Activated CD4-positive, alpha-beta memory T cell treated with anti-CD3 and anti-CD28 coated beads, Interleukin-2, amount 10 ng/mL, durations not matched to agents 7 days and 5 days (primary cell): ENCODE data around the gene CHRNB1. TPM values are rescaled to one million over a fixed set of nuclear protein-coding genes. Genes with fewer than 3 reads are reported as not detected.

Experiments used
- CTCF ChIA-PET: fragments of 350-600 bp; sonication (Branson Sonifier 250); formaldehyde crosslinking; loops from one replicate; lab custom pipeline; 2021; ENCODE audit warnings: antibody characterized with exemption, inconsistent platforms; lab: Charles Lee
- POLR2A ChIA-PET: fragments of 350-600 bp; sonication (Branson Sonifier 250); formaldehyde crosslinking; loops from one replicate; lab custom pipeline; 2021; ENCODE audit warnings: antibody characterized with exemption; lab: Charles Lee
- DNase-seq: peaks from one replicate; pipeline ENCODE4 v3.0.0-alpha.2; 2020
- H3K27ac Mint-ChIP-seq: one replicate; pipeline ENCODE4 v1.8.0; 2021; ENCODE audit warnings: mild to moderate bottlenecking, mixed read lengths
- H3K27me3 Mint-ChIP-seq: one replicate; pipeline ENCODE4 v1.8.0; 2021; ENCODE audit warnings: mixed read lengths
- H3K36me3 Mint-ChIP-seq: one replicate; pipeline ENCODE4 v1.8.0; 2021; ENCODE audit warnings: low read depth, mixed read lengths
- H3K4me1 Mint-ChIP-seq: one replicate; pipeline ENCODE4 v1.8.0; 2021; ENCODE audit warnings: mixed read lengths
- H3K4me3 Mint-ChIP-seq: one replicate; pipeline ENCODE4 v1.8.0; 2021; ENCODE audit warnings: mild to moderate bottlenecking, mixed read lengths
- H3K9me3 Mint-ChIP-seq: one replicate; pipeline ENCODE4 v1.8.0; 2021; ENCODE audit warnings: mixed read lengths
- total RNA-seq, 2 experiments: library from RNA; stranded (reverse); gene quantifications; one replicate each; pipeline ENCODE4 v1.2.3, GENCODE V29; 2021

CHRNB1 gene
- total RNA-seq, 2 experiments from 2014 or later: 13.0 to 14.6 TPM

DNA sequence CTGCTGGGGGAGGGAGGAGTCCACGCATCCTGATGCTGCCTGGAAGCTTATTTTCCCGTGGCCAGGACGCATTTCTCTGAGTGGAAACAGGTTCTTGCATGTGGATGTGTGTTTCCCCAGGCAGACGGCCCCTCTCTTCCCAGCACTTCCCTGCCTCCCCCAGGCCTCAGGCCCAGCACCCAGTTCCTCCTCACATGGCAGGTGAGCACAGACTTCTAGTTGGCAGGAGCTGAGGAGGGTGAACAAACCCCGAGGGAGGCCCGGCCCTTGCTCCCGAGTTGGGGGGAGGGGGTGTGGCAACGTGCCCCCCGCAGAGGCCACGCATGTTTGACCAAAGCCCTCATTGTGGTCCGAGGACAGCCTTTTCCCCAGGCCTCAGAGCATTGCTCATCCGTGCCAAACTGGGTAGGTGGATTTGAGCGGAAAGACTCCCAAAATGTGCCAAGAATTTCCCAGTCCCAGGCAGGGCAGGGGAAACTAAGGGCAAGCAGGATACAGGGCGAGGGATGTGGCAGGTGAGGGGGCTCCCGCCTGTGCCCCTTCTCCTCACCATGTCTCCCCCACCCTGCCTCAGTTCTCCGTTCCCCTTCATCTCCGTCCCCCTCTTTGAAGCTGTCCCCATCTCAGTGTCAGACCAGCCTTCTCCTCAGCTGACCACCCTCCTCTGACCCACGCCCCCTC, 26.2 kb upstream of the CHRNB1 start:
- H3K27me3 Mint-ChIP-seq: no peaks in the 10 kb centered on the region

DNA sequence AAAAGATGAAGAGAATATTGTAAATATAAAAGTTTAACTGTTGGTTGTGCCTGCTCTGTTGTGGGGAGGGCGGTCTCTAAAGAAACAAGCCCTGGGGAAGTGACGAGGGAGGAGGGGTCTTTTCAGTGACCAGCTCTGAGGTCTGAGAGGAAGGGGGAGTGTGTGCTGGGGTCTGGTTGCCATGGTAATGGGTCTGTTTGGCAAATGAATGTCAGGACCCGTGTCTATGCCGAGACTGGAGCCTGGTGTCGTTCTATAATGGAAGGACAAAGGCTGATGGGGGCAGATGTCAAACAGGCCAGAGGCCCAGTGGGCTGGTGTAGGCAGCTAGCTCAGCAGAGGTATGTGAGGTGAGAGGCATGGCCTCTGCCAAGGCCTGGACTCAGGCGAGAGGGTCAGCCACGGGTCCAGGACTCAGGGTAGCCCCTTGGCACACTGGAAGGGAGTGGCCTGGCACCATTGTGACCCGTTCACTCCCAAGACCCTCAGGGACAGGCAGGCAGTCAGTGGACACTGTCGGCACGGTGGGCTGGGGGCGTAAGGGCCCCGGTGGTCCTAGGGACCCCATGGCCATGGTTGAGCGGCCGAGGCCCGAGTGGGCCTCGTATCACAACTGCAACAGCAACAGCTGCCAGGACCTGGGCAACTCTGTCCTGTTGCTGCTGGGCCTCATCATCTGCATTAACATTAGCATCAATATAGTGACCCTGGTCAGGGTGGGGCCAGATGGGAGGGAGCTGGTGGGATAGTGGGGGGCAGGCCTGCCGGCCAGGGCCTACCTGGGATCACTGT, 24.8 kb upstream of the CHRNB1 start, which contains the start of gene SPEM1:
Gene SPEM1 (plus strand): TSS at position 506 of the 792 bp plus-strand sequence. CDS start 61 bp downstream, at position 567.
- CTCF ChIA-PET: interaction anchor here (0.6 to 1.9 kb wide), 4 partner anchors 16 to 214 kb away, joined by 3 to 6 read pairs (median 4); partner anchors contain the start of gene TMEM256

More for the DNA sequence above, 26.2 kb upstream of the CHRNB1 start:
- ChIA-PET CTCF (no interaction called here), POLR2A (interaction anchor here (0.9 kb wide), 1 partner anchor 18 kb away, joined by 3 read pairs; no protein-coding TSS in a partner anchor)
- Mint-ChIP-seq H3K36me3 (no peaks in the 10 kb centered on the region), H3K27ac (no peak overlapping the region), H3K4me3 (no peak overlapping the region), H3K9me3 (no peaks in the 10 kb centered on the region), H3K4me1 (no peaks in the 10 kb centered on the region)
- no peak for DNase-seq

DNA sequence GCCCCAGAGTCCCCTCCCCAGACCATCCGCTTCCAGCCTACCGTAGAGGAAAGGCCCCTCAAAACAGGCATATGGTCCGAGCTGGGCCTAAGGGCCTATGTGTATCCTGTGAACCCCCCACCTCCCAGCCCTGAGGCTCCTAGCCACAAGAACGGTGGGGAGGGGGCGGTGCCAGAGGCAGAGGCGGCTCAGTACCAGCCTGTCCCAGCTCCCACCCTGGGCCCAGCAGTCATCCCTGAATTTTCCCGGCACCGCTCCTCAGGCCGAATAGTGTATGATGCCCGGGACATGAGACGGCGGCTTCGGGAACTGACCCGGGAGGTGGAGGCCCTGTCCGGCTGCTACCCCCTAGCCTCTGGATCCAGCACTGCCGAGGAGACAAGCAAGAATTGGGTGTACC, 23.7 kb upstream of the CHRNB1 start:
- H3K9me3 Mint-ChIP-seq: no peaks in the 10 kb centered on the region

More for the DNA sequence above, 24.8 kb upstream of the CHRNB1 start, which contains the start of gene SPEM1:
- DNase-seq: no peak
- no peak within 1 kb of the TSS for H3K4me3 Mint-ChIP-seq
- no peaks in the 10 kb centered on the region for H3K36me3 Mint-ChIP-seq
- POLR2A ChIA-PET: interaction anchor here (0.9 to 1.3 kb wide), 3 partner anchors 16 to 63 kb away, joined by 3 to 9 read pairs (median 3); partner anchors contain the start of gene TMEM256
- H3K27ac Mint-ChIP-seq: no peak within 1 kb of the TSS
- no peaks in the 10 kb centered on the region for H3K9me3 Mint-ChIP-seq
- peaks cover 1% of the 10 kb centered on the region for H3K27me3 Mint-ChIP-seq
- H3K4me1 Mint-ChIP-seq: no peaks in the 10 kb centered on the region

DNA sequence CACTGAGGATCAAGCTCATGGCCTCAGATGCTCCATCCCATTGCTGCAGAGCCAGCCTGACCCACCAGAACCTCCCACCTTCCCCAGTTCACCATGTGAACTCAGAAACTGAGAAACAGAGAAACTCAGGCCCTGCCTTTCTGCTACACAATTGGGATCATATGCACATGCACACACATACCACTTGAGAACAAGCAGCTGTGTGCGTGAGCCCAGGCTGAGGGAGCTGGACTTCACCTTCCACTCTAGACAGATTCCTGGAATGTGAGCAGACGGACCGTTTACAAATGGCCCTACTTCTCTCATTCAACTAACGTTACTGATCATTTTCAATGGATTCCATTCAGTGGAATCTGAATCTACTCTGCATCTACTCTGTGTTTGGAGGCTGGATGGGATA, 21.2 kb upstream of the CHRNB1 start:
- Mint-ChIP-seq H3K27ac (no peak overlapping the region), H3K36me3 (no peaks in the 10 kb centered on the region), H3K4me3 (no peak overlapping the region), H3K27me3 (peaks cover 1% of the 10 kb centered on the region), H3K4me1 (no peaks in the 10 kb centered on the region), H3K9me3 (no peaks in the 10 kb centered on the region)
- POLR2A ChIA-PET: interaction anchor here (1.4 kb wide), 1 partner anchor 31 kb away, joined by 3 read pairs; no protein-coding TSS in a partner anchor
- CTCF ChIA-PET: interaction anchor here (1.4 to 1.8 kb wide), 2 partner anchors 8 to 13 kb away, joined by 4 to 5 read pairs; no protein-coding TSS in a partner anchor
- no peak for DNase-seq

More for the DNA sequence above, 23.7 kb upstream of the CHRNB1 start:
- Mint-ChIP-seq H3K36me3 (no peaks in the 10 kb centered on the region), H3K4me3 (no peak overlapping the region), H3K27ac (no peak overlapping the region), H3K27me3 (peaks cover 1% of the 10 kb centered on the region), H3K4me1 (no peaks in the 10 kb centered on the region)
- CTCF ChIA-PET: interaction anchor here (1.2 to 1.9 kb wide), 2 partner anchors 16 to 65 kb away, joined by 4 to 5 read pairs; no protein-coding TSS in a partner anchor
- DNase-seq: no peak
- POLR2A ChIA-PET: interaction anchor here (1.1 to 1.3 kb wide), 2 partner anchors 18 to 62 kb away, joined by 3 to 9 read pairs; partner anchors contain the start of gene TMEM256

DNA sequence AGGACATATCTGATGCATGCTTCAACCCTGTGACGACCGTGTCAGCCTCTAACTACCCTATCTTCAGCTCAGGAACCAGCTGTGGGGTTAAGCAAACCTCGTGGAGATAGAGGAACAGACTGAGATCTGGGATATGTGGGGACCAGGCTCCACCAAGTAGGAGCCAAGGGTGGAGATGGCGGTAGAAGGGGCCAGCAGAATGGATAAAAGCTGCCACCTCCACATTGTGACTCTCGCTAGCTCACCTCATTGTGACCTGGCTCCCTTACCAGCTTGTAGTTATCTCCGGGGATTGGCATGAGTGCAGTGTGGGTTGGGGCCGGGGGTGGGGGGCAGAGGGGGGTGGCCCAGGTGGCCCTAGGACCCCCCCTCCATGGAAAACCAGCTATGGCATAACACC, 19.5 kb upstream of the CHRNB1 start, which contains the start of gene SPEM2:
Gene SPEM2 (plus strand): TSS at position 301 of the 400 bp plus-strand sequence. CDS start 73 bp downstream, at position 374.
- no peaks in the 10 kb centered on the region for H3K4me1 Mint-ChIP-seq
- no peak for DNase-seq
- ChIA-PET POLR2A (interaction anchor here (0.9 kb wide), 1 partner anchor 16 kb away, joined by 4 read pairs; no protein-coding TSS in a partner anchor), CTCF (no interaction called here)
- H3K4me3 Mint-ChIP-seq: no peak within 1 kb of the TSS
- H3K36me3 Mint-ChIP-seq: no peaks in the 10 kb centered on the region
- no peak within 1 kb of the TSS for H3K27ac Mint-ChIP-seq
- no peaks in the 10 kb centered on the region for H3K9me3 Mint-ChIP-seq
- peaks cover 1% of the 10 kb centered on the region for H3K27me3 Mint-ChIP-seq

DNA sequence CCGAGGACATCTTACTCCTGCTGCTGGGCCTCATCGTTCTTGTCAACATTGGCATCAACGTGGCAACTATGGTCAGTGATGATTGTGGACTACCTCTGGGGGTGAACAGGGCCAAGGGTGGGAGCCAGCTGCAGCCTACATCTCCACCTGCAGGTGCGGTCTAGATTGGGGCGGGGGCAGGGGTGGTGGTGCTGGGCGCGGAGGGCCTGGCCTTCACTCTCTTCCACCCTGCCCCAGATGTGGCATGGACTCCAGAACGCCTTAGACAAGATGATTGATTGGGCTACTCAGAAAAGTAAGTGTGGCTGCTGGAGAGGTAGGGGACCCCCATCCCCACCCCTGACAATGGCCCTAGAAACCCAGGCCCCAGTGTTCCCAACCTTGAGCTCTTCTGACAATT, 19.1 kb upstream of the CHRNB1 start:
- no peaks in the 10 kb centered on the region for H3K36me3 Mint-ChIP-seq
- H3K27ac Mint-ChIP-seq: no peak overlapping the region
- H3K4me3 Mint-ChIP-seq: no peak overlapping the region
- no peak for DNase-seq
- ChIA-PET POLR2A (interaction anchor here (0.9 kb wide), 1 partner anchor 16 kb away, joined by 4 read pairs; no protein-coding TSS in a partner anchor), CTCF (no interaction called here)
- H3K9me3 Mint-ChIP-seq: no peaks in the 10 kb centered on the region
- no peaks in the 10 kb centered on the region for H3K4me1 Mint-ChIP-seq
- peaks cover 1% of the 10 kb centered on the region for H3K27me3 Mint-ChIP-seq

DNA sequence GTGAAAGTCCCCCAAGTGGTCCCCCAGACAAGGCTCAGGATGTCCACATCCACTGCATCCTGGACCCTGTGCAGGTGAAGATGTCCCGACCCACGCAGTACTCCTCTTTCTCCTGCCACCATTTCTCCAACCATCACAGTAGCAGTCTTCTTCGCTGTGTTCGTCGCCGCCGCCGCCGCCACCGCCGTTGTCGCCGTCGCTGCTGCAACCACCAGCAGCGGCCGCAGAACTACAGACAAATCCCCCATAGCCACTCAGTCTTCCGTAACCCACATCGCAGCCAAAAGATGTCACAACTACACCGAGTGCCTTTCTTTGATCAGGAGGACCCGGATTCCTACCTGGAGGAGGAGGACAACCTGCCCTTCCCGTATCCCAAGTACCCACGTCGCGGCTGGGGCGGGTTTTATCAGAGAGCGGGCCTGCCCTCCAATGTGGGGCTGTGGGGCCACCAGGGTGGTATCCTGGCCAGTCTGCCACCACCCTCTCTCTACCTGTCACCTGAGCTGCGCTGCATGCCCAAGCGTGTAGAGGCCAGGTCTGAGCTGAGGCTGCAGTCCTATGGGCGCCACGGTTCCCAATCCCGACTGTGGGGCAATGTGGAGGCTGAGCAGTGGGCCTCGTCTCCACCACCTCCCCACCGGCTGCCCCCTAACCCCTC, 18.5 kb upstream of the CHRNB1 start:
- ChIA-PET CTCF (no interaction called here), POLR2A (interaction anchor here (0.9 kb wide), 1 partner anchor 10 kb away, joined by 3 read pairs; no protein-coding TSS in a partner anchor)
- Mint-ChIP-seq H3K27me3 (peaks cover 1% of the 10 kb centered on the region), H3K27ac (no peak overlapping the region), H3K4me1 (no peaks in the 10 kb centered on the region), H3K4me3 (no peak overlapping the region), H3K36me3 (no peaks in the 10 kb centered on the region), H3K9me3 (no peaks in the 10 kb centered on the region)
- no peak for DNase-seq

DNA sequence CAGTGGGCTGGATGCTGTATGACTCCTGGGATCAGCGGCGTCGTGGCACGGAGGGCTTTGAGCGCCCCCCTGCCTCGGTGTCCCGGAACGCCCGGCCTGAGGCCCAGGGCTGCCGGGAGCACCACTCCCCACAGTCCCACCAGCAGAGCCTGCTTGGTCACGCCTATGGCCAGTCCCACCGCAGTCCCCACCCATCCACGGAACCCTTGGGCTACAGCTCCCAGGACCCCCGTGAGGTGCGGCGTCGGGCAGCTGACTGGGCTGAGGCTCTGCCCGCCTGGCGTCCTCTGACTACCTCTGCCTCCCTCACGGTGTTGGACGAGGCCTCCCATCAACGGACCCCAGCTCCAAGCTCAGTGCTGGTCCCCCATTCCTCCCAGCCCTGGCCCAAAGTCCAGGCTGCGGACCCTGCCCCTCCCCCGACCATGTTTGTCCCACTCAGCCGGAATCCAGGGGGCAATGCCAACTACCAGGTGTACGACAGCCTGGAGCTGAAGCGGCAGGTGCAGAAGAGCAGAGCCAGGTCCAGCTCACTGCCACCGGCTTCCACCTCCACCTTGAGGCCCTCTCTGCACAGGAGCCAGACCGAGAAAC, 17.9 kb upstream of the CHRNB1 start:
- Mint-ChIP-seq H3K4me3 (no peak overlapping the region), H3K27me3 (peaks cover 1% of the 10 kb centered on the region), H3K9me3 (no peaks in the 10 kb centered on the region), H3K4me1 (no peaks in the 10 kb centered on the region), H3K27ac (no peak overlapping the region), H3K36me3 (no peaks in the 10 kb centered on the region)
- CTCF ChIA-PET: no interaction called here
- POLR2A ChIA-PET: interaction anchor here (0.9 kb wide), 1 partner anchor 9 kb away, joined by 3 read pairs; no protein-coding TSS in a partner anchor
- no peak for DNase-seq

DNA sequence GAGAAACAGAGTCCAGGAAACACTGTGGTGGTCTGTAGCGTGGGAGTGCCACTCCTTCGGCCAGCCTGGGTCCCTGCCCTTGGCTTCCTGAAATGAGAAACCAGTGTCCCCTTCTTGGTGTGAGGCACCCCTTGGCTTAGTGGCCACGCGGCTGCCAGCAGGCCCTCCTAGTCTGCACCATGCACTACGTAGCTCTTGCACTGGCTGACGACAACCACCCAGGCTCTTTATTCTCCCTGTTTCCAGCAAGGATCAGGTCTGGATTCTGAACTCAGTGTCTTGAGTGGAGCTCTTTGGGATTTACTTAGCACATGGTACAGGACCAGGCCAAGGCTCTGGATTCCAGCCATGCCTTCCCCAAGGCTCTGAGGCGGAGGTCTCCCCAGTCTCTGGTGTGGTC, 17.3 kb upstream of the CHRNB1 start:
- ChIA-PET CTCF (no interaction called here), POLR2A (interaction anchor here (0.9 kb wide), 1 partner anchor 8 kb away, joined by 3 read pairs; no protein-coding TSS in a partner anchor)
- DNase-seq: no peak
- Mint-ChIP-seq H3K4me3 (no peak overlapping the region), H3K9me3 (no peaks in the 10 kb centered on the region), H3K27ac (no peak overlapping the region), H3K4me1 (no peaks in the 10 kb centered on the region), H3K36me3 (no peaks in the 10 kb centered on the region), H3K27me3 (peaks cover 2% of the 10 kb centered on the region)

DNA sequence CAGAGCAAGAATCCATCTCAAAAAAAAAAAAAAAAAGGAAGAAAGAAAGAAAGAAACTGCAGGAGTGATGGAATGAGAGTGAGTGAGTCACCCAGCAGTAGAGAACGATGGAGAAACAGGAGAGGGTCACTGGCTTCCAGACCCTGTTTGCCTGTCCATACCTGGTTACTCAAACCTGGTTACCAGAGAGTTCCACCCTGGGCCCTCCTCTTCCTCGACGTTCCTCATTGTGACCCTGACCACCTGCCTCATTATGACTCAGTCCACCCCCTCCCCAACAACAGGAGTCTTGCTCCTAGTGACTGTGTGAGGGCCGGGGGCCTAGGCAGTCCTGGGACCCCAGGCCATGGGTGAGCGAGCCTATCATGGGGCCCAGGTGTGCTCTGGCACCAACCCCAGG, 16.3 kb upstream of the CHRNB1 start, which contains the start of gene SPEM3:
Gene SPEM3 (plus strand): TSS at position 301 of the 400 bp plus-strand sequence. CDS start 46 bp downstream, at position 347.
- CTCF ChIA-PET: no interaction called here
- no peak for DNase-seq
- Mint-ChIP-seq H3K27me3 (peaks cover 3% of the 10 kb centered on the region), H3K27ac (no peak within 1 kb of the TSS), H3K4me1 (no peaks in the 10 kb centered on the region), H3K9me3 (no peaks in the 10 kb centered on the region), H3K4me3 (no peak within 1 kb of the TSS), H3K36me3 (no peaks in the 10 kb centered on the region)
- POLR2A ChIA-PET: no interaction called here

DNA sequence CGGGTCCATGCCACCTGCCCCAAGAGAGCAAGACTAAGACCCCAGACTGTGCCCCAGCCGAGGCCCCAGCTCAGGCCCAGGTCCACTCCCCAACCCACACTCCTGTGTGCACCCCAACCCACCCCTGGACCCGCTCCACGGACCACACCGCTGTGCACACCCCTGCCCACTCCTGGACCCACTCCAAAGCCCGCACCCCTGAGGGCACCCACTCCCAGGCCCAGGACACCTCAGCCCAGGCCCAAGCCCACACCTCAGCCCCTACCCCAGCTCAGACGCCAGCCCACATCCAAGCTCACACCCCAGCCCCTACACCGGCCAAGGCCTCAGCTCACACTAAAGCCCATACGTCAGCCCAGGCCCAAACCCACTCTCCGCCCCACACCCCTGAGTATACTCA, 15.1 kb upstream of the CHRNB1 start:
- no peak overlapping the region for H3K4me3 Mint-ChIP-seq
- POLR2A ChIA-PET: interaction anchor here (1.2 kb wide), 1 partner anchor 54 kb away, joined by 4 read pairs; the partner anchor contains the start of gene POLR2A
- no peak for DNase-seq
- CTCF ChIA-PET: no interaction called here
- peaks cover 1% of the 10 kb centered on the region for H3K27me3 Mint-ChIP-seq
- no peaks in the 10 kb centered on the region for H3K9me3 Mint-ChIP-seq
- no peak overlapping the region for H3K27ac Mint-ChIP-seq
- H3K4me1 Mint-ChIP-seq: no peaks in the 10 kb centered on the region
- H3K36me3 Mint-ChIP-seq: no peaks in the 10 kb centered on the region
